Uterus (tissue), 4 donors: ENCODE measurements around the gene GPAT2. TPM values are rescaled to one million over a fixed set of nuclear protein-coding genes. Genes with fewer than 3 reads are reported as not detected.
"Not testable (repeated sequence)": the region's sequence is repeated elsewhere in the genome, so short reads cannot be mapped to it uniquely, and the experiment has no call there.

Experiments used
- DNase-seq, 2 donors: peaks; one replicate each; pipeline ENCODE4 v3.0.0-alpha.2; 2019 to 2020
- H3K27ac ChIP-seq, 2 donors: fragments of 200-600 bp; sonication (generic); 1 replicate in 1 of 2; 2 replicates in 1 of 2; pipeline ENCODE4 v1.5.1; 2016 to 2018
- H3K27me3 ChIP-seq, 2 donors: fragments of 200-600 bp; sonication (generic); one replicate each; pipeline ENCODE4 v1.5.1; 2018 to 2019; ENCODE audit warnings: control low read depth in 1 of 2
- H3K36me3 ChIP-seq, 2 donors: fragments of 200-600 bp; sonication (generic); one replicate each; pipeline ENCODE4 v1.5.1; 2019; ENCODE audit warnings: control low read depth in 1 of 2
- H3K4me1 ChIP-seq, 2 donors: fragments of 200-600 bp; sonication (generic); one replicate each; pipeline ENCODE4 v1.5.1; 2018 to 2019; ENCODE audit warnings: control low read depth in 1 of 2
- H3K4me3 ChIP-seq, 2 donors: fragments of 200-600 bp; sonication (generic); 1 replicate in 1 of 2; 2 replicates in 1 of 2; pipeline ENCODE4 v1.5.1; 2018 to 2019; ENCODE audit warnings: mild to moderate bottlenecking in 1 of 2
- H3K9me3 ChIP-seq, 2 donors: fragments of 200-600 bp; sonication (generic); one replicate each; pipeline ENCODE4 v1.5.1; 2019; ENCODE audit warnings: control low read depth in 1 of 2
- CTCF ChIP-seq, 4 experiments: fragments of 200-600 bp in 2 of 4; fragments of 450-650 bp in 2 of 4; sonication (generic) in 2 of 4; IDR thresholded peaks; one replicate each; pipeline ENCODE4 v1.5.1; 2016 to 2019; ENCODE audit warnings: antibody characterized with exemption in 4 of 4, mild to moderate bottlenecking in 2 of 4, moderate library complexity in 1 of 4
- intact Hi-C: fragments of 100-400 bp; cut with DNase I; formaldehyde crosslinking; loops from one replicate; pipeline ENCODE4 v1.15.1; 2023; ENCODE audit warnings: low total_unique reads
- total RNA-seq, 4 donors: library from RNA; depleted of rRNA in 3 of 4; stranded (reverse); fragments of >200 nt in 3 of 4; gene quantifications; one replicate each; pipeline versions ENCODE4 v1.1.0 to v1.2.4, GENCODE V29; 2014 to 2023
- donor health status: DM: yes; HTN: yes; CAD: no.

The GPAT2 gene
- total RNA-seq, 4 donors from 2014 or later, result 4.8 to 5.4 (median 5.3) TPM; not detected in 1

GRCh38 chr2:96063116-96063899, 28.6 kb upstream of the GPAT2 start:
- H3K4me1 ChIP-seq, H3K4me3 ChIP-seq, H3K36me3 ChIP-seq, H3K27me3 ChIP-seq, DNase-seq, H3K9me3 ChIP-seq, intact Hi-C loops, H3K27ac ChIP-seq: not testable (repeated sequence)
- peak in 1 of 4 experiments; percentile 48 for TF ChIP-seq CTCF (IDR thresholded peaks at IDR 0.05)

DNA sequence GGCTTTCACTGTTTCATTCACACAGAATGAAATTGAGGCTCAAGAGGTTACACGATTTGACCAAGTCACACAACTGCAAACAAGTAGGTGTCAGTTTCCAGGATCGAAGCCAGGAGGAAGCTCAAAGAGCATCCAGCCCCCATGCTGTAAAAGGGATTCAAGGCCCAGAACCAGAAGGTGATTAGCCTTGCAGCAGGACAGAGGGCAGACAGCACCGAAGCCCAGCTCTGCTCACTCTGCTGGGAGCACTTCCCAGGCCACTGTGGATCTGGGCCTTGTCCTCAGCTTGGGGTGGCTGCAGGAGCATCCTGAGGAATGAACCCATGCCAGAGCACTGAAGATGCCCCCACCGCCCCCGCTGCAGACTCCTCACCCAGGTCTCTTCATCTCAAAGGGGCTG, 27.8 kb upstream of the GPAT2 start:
- DNase-seq, H3K9me3 ChIP-seq, H3K4me1 ChIP-seq, H3K27me3 ChIP-seq, H3K27ac ChIP-seq, intact Hi-C loops, H3K36me3 ChIP-seq, H3K4me3 ChIP-seq: not testable (repeated sequence)

DNA sequence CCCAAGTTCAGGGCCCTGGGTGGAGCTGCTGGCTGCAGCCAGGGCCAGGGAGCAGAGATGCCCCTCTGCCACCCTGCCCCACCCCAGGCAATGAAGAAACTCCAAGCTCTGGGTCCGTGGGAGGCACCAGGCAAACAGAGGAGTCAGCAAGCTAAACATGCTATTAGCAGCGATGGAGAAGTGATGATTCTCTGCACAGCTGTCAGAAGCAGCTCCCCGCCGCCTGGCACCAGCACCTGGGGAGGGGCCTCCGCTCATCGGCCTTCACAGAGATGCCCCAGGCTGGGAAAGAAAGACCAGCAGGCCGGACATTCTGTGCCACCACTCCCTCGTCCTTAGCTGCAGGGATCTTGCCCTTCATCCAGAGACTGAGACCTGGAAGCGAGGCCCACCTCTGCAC, 27.2 kb upstream of the GPAT2 start:
- H3K4me1 ChIP-seq, H3K27me3 ChIP-seq, DNase-seq, H3K36me3 ChIP-seq, H3K9me3 ChIP-seq, H3K27ac ChIP-seq, H3K4me3 ChIP-seq, intact Hi-C loops: not testable (repeated sequence)

- H3K4me3 ChIP-seq, H3K27ac ChIP-seq, H3K9me3 ChIP-seq, H3K4me1 ChIP-seq, H3K36me3 ChIP-seq, H3K27me3 ChIP-seq, DNase-seq, intact Hi-C loops: not testable (repeated sequence)
Measured at GRCh38 chr2:96061197-96061817, 26.6 kb upstream of the GPAT2 start.

DNA sequence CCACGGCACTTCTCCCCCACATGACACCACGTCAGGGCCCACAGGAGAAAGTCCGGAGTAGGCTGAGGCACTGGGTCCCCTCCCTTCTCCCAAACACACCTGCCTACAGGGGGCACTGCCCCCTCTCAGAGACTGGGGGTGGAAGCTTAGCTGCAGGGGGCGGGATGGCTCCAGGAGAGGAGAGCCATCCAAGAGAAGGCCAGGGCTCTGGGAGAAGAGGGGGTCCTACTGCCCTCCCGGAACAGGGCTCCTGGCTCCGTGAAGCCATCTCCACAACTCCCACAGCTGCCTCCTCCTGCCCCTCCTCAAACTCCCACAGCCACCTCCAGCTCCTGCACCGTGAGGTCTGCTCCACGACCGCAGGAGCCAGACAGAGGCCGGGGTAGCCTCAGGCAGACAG, 25.6 kb upstream of the GPAT2 start:
- H3K27me3 ChIP-seq, H3K4me3 ChIP-seq, H3K4me1 ChIP-seq, DNase-seq, intact Hi-C loops, H3K27ac ChIP-seq, H3K36me3 ChIP-seq, H3K9me3 ChIP-seq: not testable (repeated sequence)

- H3K36me3 ChIP-seq, intact Hi-C loops, H3K27me3 ChIP-seq, H3K9me3 ChIP-seq, DNase-seq, H3K4me3 ChIP-seq, H3K4me1 ChIP-seq, H3K27ac ChIP-seq: not testable (repeated sequence)
Measured at GRCh38 chr2:96059443-96059842, 24.7 kb upstream of the GPAT2 start.

GRCh38 chr2:96055830-96056229, 21.1 kb upstream of the GPAT2 start:
- H3K4me1 ChIP-seq, H3K27ac ChIP-seq, intact Hi-C loops, H3K36me3 ChIP-seq, H3K9me3 ChIP-seq, H3K4me3 ChIP-seq, DNase-seq, H3K27me3 ChIP-seq: not testable (repeated sequence)

GRCh38 chr2:96054537-96054936, 19.8 kb upstream of the GPAT2 start:
- DNase-seq, intact Hi-C loops, H3K36me3 ChIP-seq, H3K9me3 ChIP-seq, H3K27me3 ChIP-seq, H3K4me1 ChIP-seq, H3K27ac ChIP-seq, H3K4me3 ChIP-seq: not testable (repeated sequence)

DNA sequence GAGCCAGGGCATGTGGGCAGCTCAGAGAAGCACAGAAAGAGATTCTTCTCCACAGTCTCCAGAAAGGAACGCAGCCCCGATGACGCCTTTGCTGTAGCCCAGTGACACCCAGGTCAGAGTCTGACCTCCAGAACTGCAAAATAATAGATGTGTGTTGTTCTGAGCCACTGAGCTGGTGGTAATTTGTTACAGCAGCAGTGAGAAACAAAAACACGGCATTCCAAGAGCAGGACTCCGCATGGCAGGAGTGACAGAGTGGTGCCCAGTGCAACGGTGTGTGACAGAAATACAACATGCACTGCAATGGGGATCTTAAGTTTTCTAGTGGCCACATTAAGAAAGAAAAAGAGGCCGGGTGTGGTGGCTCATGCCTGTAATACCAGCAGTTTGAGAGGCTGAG, 18.7 kb upstream of the GPAT2 start:
- H3K36me3 ChIP-seq, H3K4me1 ChIP-seq, H3K27ac ChIP-seq, DNase-seq, H3K4me3 ChIP-seq, H3K9me3 ChIP-seq, intact Hi-C loops, H3K27me3 ChIP-seq: not testable (repeated sequence)

DNA sequence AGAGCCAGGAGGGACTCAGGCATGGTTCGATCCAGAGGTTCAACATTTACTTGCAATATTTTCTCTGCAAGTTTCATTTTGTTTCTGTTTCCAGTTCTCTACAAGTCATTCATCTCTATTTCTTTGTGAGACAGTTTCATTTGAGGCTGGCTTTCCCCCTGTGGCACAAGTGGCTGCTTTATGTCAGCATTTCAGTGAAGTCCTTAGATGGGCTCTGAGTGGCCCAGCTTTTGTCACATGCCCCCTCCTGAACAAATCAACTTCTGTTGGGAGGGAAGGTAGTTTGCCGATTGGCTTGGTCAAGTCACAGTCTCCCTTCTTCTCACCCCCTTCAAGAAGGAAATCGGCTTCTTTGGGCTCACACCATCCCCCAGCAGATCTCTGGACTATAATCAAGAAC, 17.9 kb upstream of the GPAT2 start:
- DNase-seq, H3K9me3 ChIP-seq, intact Hi-C loops, H3K4me1 ChIP-seq, H3K27me3 ChIP-seq, H3K36me3 ChIP-seq, H3K27ac ChIP-seq, H3K4me3 ChIP-seq: not testable (repeated sequence)

DNA sequence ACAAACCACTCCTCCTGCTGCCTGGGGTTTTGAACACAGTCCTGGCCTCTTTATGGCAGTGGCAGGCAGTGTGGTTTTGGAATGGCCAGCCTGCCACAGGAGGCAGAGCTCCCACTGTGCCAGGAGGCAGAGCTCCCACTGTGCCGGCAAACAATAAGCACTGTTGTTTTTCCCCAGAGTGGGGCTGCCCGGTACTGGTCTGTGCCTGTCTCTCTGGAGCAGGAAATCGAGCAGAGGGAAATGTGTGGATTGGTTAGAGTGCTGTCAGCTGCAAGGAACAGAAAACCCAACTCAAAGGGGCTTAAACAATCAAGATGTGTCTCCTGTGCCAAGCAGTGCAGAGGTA, 15.2 kb upstream of the GPAT2 start:
- H3K9me3 ChIP-seq, H3K36me3 ChIP-seq, H3K27me3 ChIP-seq, H3K27ac ChIP-seq, DNase-seq, intact Hi-C loops, H3K4me3 ChIP-seq, H3K4me1 ChIP-seq: not testable (repeated sequence)

DNA sequence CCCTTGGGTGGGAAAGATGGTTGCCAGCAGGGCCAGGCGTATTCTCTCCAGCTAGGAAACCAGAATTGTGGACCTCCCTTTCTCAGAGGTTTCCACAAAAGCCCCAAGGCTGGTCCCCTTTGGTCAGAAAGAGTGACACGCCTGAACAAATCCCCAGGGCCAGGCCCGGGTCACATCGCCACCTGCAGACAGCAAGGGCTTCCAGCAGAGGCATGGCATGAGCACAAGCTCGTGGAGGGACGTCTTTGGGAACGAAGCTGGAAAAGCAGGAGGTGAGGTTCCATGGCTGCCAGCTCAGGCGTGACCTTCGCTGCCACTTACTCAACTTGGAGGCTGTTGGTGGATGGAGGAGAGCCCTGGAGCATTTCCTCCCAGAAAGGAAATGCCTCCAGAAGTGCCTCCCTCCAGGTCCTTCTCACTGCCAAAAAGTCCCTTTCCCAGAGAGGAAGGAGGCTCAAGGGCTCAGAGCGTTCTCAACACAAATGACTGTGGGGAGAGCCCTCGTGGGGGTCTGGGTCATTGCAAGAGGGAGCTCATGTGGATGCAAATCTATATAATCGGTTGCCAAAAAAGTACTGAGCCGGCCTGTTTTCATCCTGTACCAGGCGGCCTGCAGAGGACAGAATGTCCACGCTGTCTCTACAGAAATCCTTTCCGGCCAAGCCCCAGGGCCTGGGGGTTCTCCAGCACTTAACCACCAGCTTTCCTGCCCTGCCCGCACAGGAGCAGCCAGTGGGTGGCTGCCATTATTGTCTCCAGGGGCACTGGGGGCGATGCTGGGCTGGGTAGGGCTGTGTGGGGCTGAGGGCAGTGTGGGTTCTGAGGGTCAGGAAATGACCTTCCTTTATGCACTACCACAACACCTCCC, 14.6 kb upstream of the GPAT2 start:
- H3K27ac ChIP-seq, intact Hi-C loops, H3K4me3 ChIP-seq, DNase-seq, H3K27me3 ChIP-seq, H3K4me1 ChIP-seq, H3K9me3 ChIP-seq, H3K36me3 ChIP-seq: not testable (repeated sequence)
